AG10803 (cell line): Measurements from ENCODE around the gene PANK1.

Experiments used
- DNase-seq: peaks from one replicate; pipeline ENCODE4 v3.0.0; 2010; ENCODE audit warnings: low read depth
- H3K4me3 ChIP-seq: 2 replicates; pipeline ENCODE4 v1.5.1; 2011; ENCODE audit warnings: mild to moderate bottlenecking, low read length, control low read depth
- TF ChIP-seq, protein P1 (sequence below): conservative IDR thresholded peaks from 2 replicates; pipeline ENCODE4 v1.5.1; 2011; ENCODE audit warnings: mild to moderate bottlenecking, low read length, control low read depth, inconsistent platforms

Gene PANK1

GRCh38 chr10:89645742-89646172, 715 bp upstream of the PANK1 start:
- DNase-seq, result no peak
- TF ChIP-seq, protein P1, sequence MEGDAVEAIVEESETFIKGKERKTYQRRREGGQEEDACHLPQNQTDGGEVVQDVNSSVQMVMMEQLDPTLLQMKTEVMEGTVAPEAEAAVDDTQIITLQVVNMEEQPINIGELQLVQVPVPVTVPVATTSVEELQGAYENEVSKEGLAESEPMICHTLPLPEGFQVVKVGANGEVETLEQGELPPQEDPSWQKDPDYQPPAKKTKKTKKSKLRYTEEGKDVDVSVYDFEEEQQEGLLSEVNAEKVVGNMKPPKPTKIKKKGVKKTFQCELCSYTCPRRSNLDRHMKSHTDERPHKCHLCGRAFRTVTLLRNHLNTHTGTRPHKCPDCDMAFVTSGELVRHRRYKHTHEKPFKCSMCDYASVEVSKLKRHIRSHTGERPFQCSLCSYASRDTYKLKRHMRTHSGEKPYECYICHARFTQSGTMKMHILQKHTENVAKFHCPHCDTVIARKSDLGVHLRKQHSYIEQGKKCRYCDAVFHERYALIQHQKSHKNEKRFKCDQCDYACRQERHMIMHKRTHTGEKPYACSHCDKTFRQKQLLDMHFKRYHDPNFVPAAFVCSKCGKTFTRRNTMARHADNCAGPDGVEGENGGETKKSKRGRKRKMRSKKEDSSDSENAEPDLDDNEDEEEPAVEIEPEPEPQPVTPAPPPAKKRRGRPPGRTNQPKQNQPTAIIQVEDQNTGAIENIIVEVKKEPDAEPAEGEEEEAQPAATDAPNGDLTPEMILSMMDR, result no peak
- peak overlapping the region; percentile 81 for H3K4me3 ChIP-seq

- DNase-seq, result no peak
- H3K4me3 ChIP-seq, result peak overlapping the region; percentile 81
- TF ChIP-seq, protein P1, result no peak
These were observed 413 bp downstream of the PANK1 start for GRCh38 chr10:89644691-89644966.

DNA sequence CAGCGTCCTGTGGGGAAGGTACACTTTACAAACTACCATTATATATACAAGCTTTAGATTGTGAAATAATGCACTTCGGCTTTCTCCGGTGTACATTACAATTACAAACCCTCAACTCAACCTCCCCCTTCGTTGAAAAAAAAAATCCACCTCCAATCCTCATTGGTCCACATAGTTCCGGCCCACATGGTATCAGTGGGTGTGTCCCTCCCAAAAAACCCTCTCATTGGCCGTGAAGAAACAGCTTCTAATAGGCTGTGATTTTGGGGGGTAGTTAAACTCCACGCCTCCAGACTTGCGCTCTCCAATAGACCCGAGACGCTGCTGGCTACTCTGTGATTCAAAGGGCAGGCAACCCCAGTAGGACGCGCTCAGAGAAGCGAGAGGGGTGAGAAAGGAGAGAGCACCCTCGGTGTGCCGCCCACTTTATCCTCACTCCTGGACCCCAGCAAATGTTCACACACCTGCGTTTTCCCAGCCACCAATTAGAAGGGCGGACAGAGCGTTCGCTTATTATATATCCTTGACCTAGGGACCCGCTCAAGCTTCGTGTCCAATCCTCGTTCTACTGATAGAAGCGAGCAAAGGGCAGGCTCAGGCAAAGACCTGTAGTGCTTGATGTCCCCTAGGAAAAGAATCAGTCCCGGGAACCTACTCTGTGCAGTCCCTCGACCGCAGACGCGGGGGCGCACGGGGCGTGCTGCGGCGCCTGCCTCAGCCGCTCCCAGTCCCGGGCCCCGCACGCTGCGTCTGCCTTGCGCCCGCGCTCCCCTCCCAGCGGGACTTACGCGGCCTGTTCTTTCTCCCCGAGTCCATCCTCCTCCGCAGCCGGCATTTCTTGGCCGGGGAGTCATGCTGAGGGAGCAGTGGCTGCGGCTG, 991 bp downstream of the PANK1 start:
- DNase-seq, result peak; percentile 91
- peak overlapping the region; percentile 81 for H3K4me3 ChIP-seq
- TF ChIP-seq, protein P1, result 0 out of 2 replicates have a peak, but pooled peaks have one; percentile 2

DNA sequence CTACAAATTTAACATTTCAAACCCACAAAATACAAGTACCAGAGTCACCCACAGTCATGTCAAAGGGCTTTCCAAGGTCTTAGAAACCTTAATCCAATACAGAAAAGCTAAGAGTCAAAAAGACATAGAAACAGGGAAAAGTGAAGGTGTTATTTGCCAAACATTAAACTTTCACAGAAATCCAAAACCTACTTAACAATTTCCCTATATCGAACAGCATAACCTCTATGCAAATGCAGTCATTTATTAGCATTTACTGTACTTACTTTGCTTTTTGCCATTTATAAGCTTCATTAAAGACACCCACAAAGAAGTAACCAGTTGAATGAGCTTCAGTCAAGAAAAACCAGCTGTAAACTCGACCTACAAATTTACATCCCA, 1.6 kb downstream of the PANK1 start:
- DNase-seq, result no peak
- TF ChIP-seq, protein P1, result no peak
- H3K4me3 ChIP-seq, result peak overlapping the region; percentile 81

- DNase-seq, result no peak
- TF ChIP-seq, protein P1, result no peak
- no peak overlapping the region for H3K4me3 ChIP-seq
These were observed 2.8 kb downstream of the PANK1 start for GRCh38 chr10:89642193-89642592.

DNA sequence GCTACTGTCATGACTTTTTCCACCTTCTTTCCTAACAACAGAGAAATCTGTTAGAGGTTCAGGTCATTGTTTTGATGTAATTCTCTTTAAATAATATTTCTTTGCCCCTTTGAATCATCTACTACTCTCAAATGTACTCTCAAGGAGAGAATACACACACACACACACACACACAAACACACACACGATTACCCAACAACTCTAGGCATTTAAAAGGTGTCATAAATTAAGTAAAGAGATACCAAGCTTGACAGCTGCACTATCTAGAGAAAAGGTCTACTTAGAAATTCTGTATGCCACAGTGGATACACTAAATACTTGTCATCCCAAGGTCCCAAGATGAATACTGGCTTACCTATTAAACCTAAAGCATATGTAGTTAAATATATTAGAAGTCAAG, 4.8 kb downstream of the PANK1 start:
- DNase-seq, result no peak
- TF ChIP-seq, protein P1, result no peak

GRCh38 chr10:89639326-89639725, 5.7 kb downstream of the PANK1 start:
- no peak for DNase-seq
- no peak overlapping the region for H3K4me3 ChIP-seq
- TF ChIP-seq, protein P1, result no peak

More for the DNA sequence above, 4.8 kb downstream of the PANK1 start:
- H3K4me3 ChIP-seq, result no peak overlapping the region
